ENCODE data around the gene FUT8.

FUT8 gene

GRCh38 chr14:65476942-65477318 is 64.4 kb downstream of the FUT8 start:
- Histone ChIP-seq H3K9ac (ENCODE audit: low read depth, low read length, poor library complexity, severe bottlenecking) (no peak overlapping the region), H3K36me3 (ENCODE audit: insufficient read depth, low read length) (no peaks in the 10 kb centered on the region), H2AFZ (ENCODE audit: low read length) (no peak overlapping the region), H3K9me3 (ENCODE audit: insufficient read depth, low read depth, low read length) (no peaks in the 10 kb centered on the region), H4K20me1 (ENCODE audit: insufficient read depth, low read length, poor library complexity, severe bottlenecking) (peaks cover 6% of the 10 kb centered on the region), H3K4me2 (ENCODE audit: low read depth, low read length, poor library complexity, severe bottlenecking) (no peak overlapping the region), H3F3A (ENCODE audit: low read depth) (no peaks in the 10 kb centered on the region), H3K27me3 (ENCODE audit: insufficient read depth, low read length, poor library complexity, severe bottlenecking) (no peaks in the 10 kb centered on the region), H3K4me3 (ENCODE audit: low read length, poor library complexity, severe bottlenecking) (no peak overlapping the region), H3K79me2 (ENCODE audit: insufficient read depth, low read length) (peaks cover 60% of the 10 kb centered on the region), H3K9me2 (replicated peaks; ENCODE audit: low read depth, low read length) (no peaks in the 10 kb centered on the region), H3K4me1 (ENCODE audit: insufficient read depth, low read length, poor library complexity, severe bottlenecking) (peaks cover 10% of the 10 kb centered on the region)
- TF ChIP-seq CTCF (conservative IDR thresholded peaks at IDR 0.05; ENCODE audit: low read length): no peak

- TF ChIP-seq CTCF (conservative IDR thresholded peaks at IDR 0.05; ENCODE audit: low read length): no peak
- TF ChIP-seq EZH2phosphoT487 (IDR thresholded peaks at IDR 0.05; ENCODE audit: borderline replicate concordance): no peak
- Histone ChIP-seq H3F3A (ENCODE audit: low read depth) (no peaks in the 10 kb centered on the region), H3K4me1 (ENCODE audit: insufficient read depth, low read length, poor library complexity, severe bottlenecking) (peaks cover 3% of the 10 kb centered on the region), H3K9me3 (ENCODE audit: insufficient read depth, low read depth, low read length) (no peaks in the 10 kb centered on the region), H3K36me3 (ENCODE audit: insufficient read depth, low read length) (no peaks in the 10 kb centered on the region), H3K4me3 (ENCODE audit: low read length, poor library complexity, severe bottlenecking) (no peak overlapping the region), H3K9me2 (replicated peaks; ENCODE audit: low read depth, low read length) (no peaks in the 10 kb centered on the region), H3K4me2 (ENCODE audit: low read depth, low read length, poor library complexity, severe bottlenecking) (no peak overlapping the region), H3K79me2 (ENCODE audit: insufficient read depth, low read length) (peaks cover 67% of the 10 kb centered on the region), H3K9ac (ENCODE audit: low read depth, low read length, poor library complexity, severe bottlenecking) (no peak overlapping the region), H3K27me3 (ENCODE audit: insufficient read depth, low read length, poor library complexity, severe bottlenecking) (no peaks in the 10 kb centered on the region), H2AFZ (ENCODE audit: low read length) (no peak overlapping the region), H4K20me1 (ENCODE audit: insufficient read depth, low read length, poor library complexity, severe bottlenecking) (no peaks in the 10 kb centered on the region)
Measured at GRCh38 chr14:65478017-65478416, 65.5 kb downstream of the FUT8 start.

DNA sequence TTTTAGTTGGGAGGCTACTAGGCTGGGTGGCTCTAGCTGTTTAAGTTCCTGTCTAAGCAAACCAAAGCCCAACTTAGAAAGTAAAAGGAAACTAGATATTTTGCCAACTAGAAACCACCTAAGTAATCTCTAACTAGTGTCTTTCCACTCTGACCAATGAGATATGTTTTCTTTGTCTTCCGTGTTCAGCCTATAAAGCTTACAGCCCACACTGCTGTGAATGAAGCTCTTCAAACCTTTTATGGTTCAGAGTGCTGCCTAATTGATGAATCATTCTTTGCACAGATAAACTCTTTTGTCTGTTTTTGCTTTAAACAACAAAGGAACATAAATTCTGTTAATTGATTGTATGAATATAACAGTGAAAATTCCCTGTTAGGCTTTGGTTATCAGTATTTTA is 66.1 kb downstream of the FUT8 start:
- H3K36me3 ChIP-seq (ENCODE audit: insufficient read depth, low read length): no peaks in the 10 kb centered on the region

More for the DNA sequence above, 66.1 kb downstream of the FUT8 start:
- no peaks in the 10 kb centered on the region for H3K9me2 ChIP-seq (replicated peaks; ENCODE audit: low read depth, low read length)
- TF ChIP-seq CTCF (conservative IDR thresholded peaks at IDR 0.05; ENCODE audit: low read length) (no peak), EZH2phosphoT487 (IDR thresholded peaks at IDR 0.05; ENCODE audit: borderline replicate concordance) (no peak)
- no peaks in the 10 kb centered on the region for H4K20me1 ChIP-seq (ENCODE audit: insufficient read depth, low read length, poor library complexity, severe bottlenecking)
- no peaks in the 10 kb centered on the region for H3F3A ChIP-seq (ENCODE audit: low read depth)
- H3K79me2 ChIP-seq (ENCODE audit: insufficient read depth, low read length): peaks cover 65% of the 10 kb centered on the region
- no peak overlapping the region for H3K4me2 ChIP-seq (ENCODE audit: low read depth, low read length, poor library complexity, severe bottlenecking)
- H3K4me1 ChIP-seq (ENCODE audit: insufficient read depth, low read length, poor library complexity, severe bottlenecking): peaks cover 3% of the 10 kb centered on the region
- H3K4me3 ChIP-seq (ENCODE audit: low read length, poor library complexity, severe bottlenecking): no peak overlapping the region
- no peaks in the 10 kb centered on the region for H3K9me3 ChIP-seq (ENCODE audit: insufficient read depth, low read depth, low read length)
- no peak overlapping the region for H3K9ac ChIP-seq (ENCODE audit: low read depth, low read length, poor library complexity, severe bottlenecking)
- H3K27me3 ChIP-seq (ENCODE audit: insufficient read depth, low read length, poor library complexity, severe bottlenecking): no peaks in the 10 kb centered on the region
- no peak overlapping the region for H2AFZ ChIP-seq (ENCODE audit: low read length)

Data from Loucy (cell line).